ENCODE data around the gene EPHA4. TPM values are rescaled to one million over a fixed set of nuclear protein-coding genes. Genes with fewer than 3 reads are reported as not detected.

EPHA4 gene
- polyA plus RNA-seq, 3 donors from 2014 or later, result 6.7 to 18.0 (median 14.2) TPM

- Mint-ChIP-seq H3K9me3 (no peaks in the 10 kb centered on the region), H3K4me3 (peak overlapping the region in 1 of 5 donors; percentile 0), H3K27me3 (ENCODE audit: low read depth in 3 of 3) (no peaks in the 10 kb centered on the region), H3K27ac (peak overlapping the region; percentile 19 to 86 (median 62)), H3K4me1 (peaks cover 34 to 59% of the 10 kb centered on the region in 2 donors), H3K36me3 (peaks cover 0 to 12% (median under 1%) of the 10 kb centered on the region in 3 donors)
- no peak for DNase-seq
Measured at GRCh38 chr2:221549143-221549542, 23.0 kb downstream of the EPHA4 start.

DNA sequence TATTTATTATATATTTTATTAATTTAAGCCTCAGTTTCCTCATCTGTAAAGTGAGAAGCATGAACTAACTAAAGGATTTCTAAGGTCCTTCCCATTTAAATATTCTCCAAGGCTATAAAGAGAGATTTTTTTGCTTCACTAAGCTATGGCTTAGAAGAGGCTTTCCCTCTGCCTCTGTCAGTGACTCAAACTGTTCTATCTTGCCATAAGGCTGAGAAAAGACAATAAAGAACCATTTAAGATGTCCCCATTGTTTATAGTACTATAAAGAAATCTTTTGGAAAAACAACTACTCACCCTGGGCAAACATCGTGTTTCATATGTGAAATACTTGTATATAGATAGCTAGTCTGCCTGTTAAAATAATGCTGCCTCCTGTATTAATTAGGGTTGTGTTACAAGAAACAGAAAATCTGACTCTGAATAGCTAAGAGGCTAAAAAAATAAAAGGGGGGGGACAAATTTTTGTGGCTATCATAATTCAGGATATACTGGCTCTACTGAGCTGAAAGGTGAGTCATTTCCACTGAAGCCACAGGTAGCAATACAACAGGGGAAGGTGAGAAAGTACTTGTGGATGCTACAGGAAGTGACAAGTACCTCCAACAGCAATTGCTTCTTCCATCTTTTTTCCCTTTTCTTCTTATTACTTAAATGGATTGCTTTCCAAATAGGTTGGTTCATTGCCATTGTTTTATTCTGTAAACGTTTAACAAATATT lies 25.4 kb downstream of the EPHA4 start:
- H3K4me3 Mint-ChIP-seq, result peak overlapping the region in 1 of 5 donors; percentile 5
- no peak for DNase-seq
- no peaks in the 10 kb centered on the region for H3K9me3 Mint-ChIP-seq
- H3K27me3 Mint-ChIP-seq (ENCODE audit: low read depth in 3 of 3), result no peaks in the 10 kb centered on the region
- H3K27ac Mint-ChIP-seq, result peak overlapping the region; percentile 5 to 75 (median 37)
- H3K36me3 Mint-ChIP-seq, result peaks cover 0 to 4% (median 0%) of the 10 kb centered on the region in 3 donors
- H3K4me1 Mint-ChIP-seq, result peaks cover 30 to 50% of the 10 kb centered on the region in 2 donors

- no peak overlapping the region for H3K4me3 Mint-ChIP-seq
Measured at GRCh38 chr2:221541131-221541735, 30.9 kb downstream of the EPHA4 start.

DNA sequence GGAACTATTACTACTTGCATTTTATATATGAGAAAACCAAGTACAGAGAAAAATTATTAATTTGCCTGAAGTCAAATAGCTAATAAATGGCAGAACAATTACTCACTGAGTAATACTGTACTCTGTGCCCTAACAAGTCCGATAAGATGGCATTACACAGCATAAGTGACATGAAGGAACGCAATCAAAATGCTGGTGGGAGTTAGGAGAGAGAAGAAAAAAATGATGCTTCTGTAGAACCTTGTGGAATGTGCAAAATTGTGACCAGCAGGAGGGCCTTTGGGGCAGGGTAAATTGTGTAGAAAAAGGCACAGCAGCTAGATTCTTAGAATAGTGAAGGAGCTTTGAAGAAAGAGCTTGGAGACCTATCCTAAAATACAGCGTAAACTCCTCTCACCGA lies 32.9 kb downstream of the EPHA4 start:
- no peak overlapping the region for H3K27ac Mint-ChIP-seq

More at GRCh38 chr2:221541131-221541735, 30.9 kb downstream of the EPHA4 start:
- peak overlapping the region in 1 of 6 donors; percentile 59 for H3K27ac Mint-ChIP-seq
- peaks cover 0 to 2% (median 0%) of the 10 kb centered on the region in 3 donors for H3K27me3 Mint-ChIP-seq (ENCODE audit: low read depth in 3 of 3)
- DNase-seq, result no peak
- H3K4me1 Mint-ChIP-seq, result peaks cover 7 to 16% of the 10 kb centered on the region in 2 donors
- H3K36me3 Mint-ChIP-seq, result peaks cover 10 to 17% (median 15%) of the 10 kb centered on the region in 3 donors
- H3K9me3 Mint-ChIP-seq, result no peaks in the 10 kb centered on the region

GRCh38 chr2:221535824-221536223 lies 36.3 kb downstream of the EPHA4 start:
- Mint-ChIP-seq H3K27me3 (ENCODE audit: low read depth in 3 of 3) (peaks cover 0 to 2% (median 0%) of the 10 kb centered on the region in 3 donors), H3K4me3 (no peak overlapping the region), H3K36me3 (peaks cover 6 to 17% (median 12%) of the 10 kb centered on the region in 3 donors), H3K4me1 (peaks cover 4 to 13% of the 10 kb centered on the region in 2 donors), H3K27ac (peak overlapping the region in 1 of 6 donors; percentile 19), H3K9me3 (no peaks in the 10 kb centered on the region)
- DNase-seq, result no peak

More for the DNA sequence above, 32.9 kb downstream of the EPHA4 start:
- Mint-ChIP-seq H3K9me3 (no peaks in the 10 kb centered on the region), H3K27me3 (ENCODE audit: low read depth in 3 of 3) (peaks cover 0 to 2% (median 0%) of the 10 kb centered on the region in 3 donors), H3K4me1 (peaks cover under 1 to 2% of the 10 kb centered on the region in 2 donors), H3K4me3 (no peak overlapping the region), H3K36me3 (peaks cover 6 to 23% (median 17%) of the 10 kb centered on the region in 3 donors)
- DNase-seq, result no peak

DNA sequence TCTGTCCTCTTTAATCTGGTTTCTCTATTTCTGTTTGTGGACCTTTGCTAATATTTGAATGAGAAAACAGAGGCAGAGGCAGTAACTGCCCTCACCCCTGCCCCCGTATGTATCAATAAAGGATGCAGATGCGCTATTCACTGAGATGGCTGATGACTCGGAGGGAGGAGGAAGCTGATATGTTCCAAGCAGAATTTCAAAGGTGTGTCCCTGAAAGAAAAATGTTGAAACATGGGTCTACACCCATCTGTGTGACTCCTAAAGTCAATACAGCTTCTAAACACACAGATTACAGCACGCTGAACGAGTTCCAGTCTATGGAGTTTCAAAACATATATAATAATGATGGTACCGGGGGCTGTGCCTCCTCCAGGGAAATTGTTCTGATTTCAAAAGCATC lies 38.8 kb downstream of the EPHA4 start:
- peaks cover 0 to 2% (median 0%) of the 10 kb centered on the region in 3 donors for H3K27me3 Mint-ChIP-seq (ENCODE audit: low read depth in 3 of 3)
- DNase-seq, result no peak
- no peak overlapping the region for H3K4me3 Mint-ChIP-seq
- H3K9me3 Mint-ChIP-seq, result no peaks in the 10 kb centered on the region
- peaks cover 29 to 39% of the 10 kb centered on the region in 2 donors for H3K4me1 Mint-ChIP-seq
- peak overlapping the region in 1 of 6 donors; percentile 21 for H3K27ac Mint-ChIP-seq
- peaks cover 0 to 12% (median 8%) of the 10 kb centered on the region in 3 donors for H3K36me3 Mint-ChIP-seq

DNA sequence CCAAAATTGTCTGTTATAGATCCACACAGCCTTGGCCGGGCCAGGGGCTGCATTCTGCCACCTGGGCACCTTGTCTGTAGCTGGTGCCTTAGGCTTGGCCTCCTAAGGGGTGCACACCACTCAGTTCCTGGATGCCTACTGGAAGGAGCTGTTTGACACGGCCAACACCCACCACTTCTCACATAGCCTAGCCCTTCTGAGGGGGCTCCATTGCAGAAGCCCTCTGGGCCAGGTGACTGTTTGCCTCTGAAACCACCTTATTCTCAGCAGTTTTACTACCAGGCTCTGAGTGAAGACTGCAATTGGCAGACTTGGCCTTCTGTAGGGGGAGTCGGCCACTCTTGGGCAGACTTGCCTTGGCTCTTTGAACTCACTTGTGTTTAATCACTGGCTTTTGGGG lies 39.5 kb downstream of the EPHA4 start:
- Mint-ChIP-seq H3K4me3 (no peak overlapping the region), H3K27me3 (ENCODE audit: low read depth in 3 of 3) (peaks cover 0 to 2% (median 0%) of the 10 kb centered on the region in 3 donors), H3K27ac (peak overlapping the region in 1 of 6 donors; percentile 3), H3K4me1 (peaks cover 36 to 45% of the 10 kb centered on the region in 2 donors), H3K36me3 (peaks cover 0 to 10% (median 8%) of the 10 kb centered on the region in 3 donors), H3K9me3 (no peaks in the 10 kb centered on the region)
- no peak for DNase-seq

GRCh38 chr2:221530653-221531037 lies 41.5 kb downstream of the EPHA4 start:
- Mint-ChIP-seq H3K4me1 (peaks cover 50 to 54% of the 10 kb centered on the region in 2 donors), H3K9me3 (no peaks in the 10 kb centered on the region), H3K27ac (peak overlapping the region; percentile 87 to 94 (median 93))

GRCh38 chr2:221529943-221530652 lies 42.0 kb downstream of the EPHA4 start:
- peak overlapping the region; percentile 87 to 94 (median 93) for H3K27ac Mint-ChIP-seq

More at GRCh38 chr2:221530653-221531037, 41.5 kb downstream of the EPHA4 start:
- Mint-ChIP-seq H3K4me3 (peak overlapping the region; percentile 71 to 88 (median 76)), H3K36me3 (peaks cover 0 to 3% (median under 1%) of the 10 kb centered on the region in 3 donors), H3K27me3 (ENCODE audit: low read depth in 3 of 3) (peaks cover 0 to 2% (median 0%) of the 10 kb centered on the region in 3 donors)
- DNase-seq, result no peak

DNA sequence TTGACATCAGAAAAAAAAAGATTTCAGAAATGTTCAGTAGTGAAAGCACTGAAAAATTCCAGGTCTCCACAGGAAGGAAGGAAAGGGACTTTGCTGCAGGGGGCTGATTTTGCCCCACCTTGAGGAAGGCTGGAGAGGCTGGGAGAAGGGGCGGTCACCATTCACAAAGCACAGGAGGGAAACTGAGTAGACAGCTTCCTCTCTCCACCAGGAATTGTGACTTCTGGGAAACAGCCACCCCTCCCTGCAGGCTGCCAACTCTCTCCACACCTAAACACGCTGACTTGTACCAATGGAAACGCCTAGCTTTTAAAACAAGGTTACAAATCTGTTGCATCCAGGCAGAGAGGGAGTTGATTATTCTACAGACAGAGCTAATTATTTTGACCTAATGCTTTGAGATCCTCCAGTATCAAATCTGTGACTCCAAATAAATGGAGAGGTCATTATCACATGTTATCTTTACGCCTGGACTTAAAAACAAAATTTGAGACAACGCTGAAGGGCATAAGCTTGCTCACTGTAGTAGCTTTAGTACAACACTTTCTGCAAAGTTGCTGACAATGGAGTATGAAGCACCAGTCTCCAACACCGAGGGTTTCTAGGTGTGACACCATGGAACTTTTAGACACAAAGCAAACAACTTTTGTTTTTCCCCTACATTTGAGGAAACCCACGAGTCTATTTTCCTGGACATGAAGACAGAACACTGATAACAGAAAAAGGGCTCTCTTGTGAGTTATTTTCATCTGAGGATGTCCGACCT lies 42.7 kb downstream of the EPHA4 start:
- peaks cover 0 to 2% (median 0%) of the 10 kb centered on the region in 3 donors for H3K27me3 Mint-ChIP-seq (ENCODE audit: low read depth in 3 of 3)
- DNase-seq, result peak; percentile 42 to 49 (median 47)
- H3K36me3 Mint-ChIP-seq, result peaks cover 0 to 3% (median 0%) of the 10 kb centered on the region in 3 donors
- peaks cover 54 to 59% of the 10 kb centered on the region in 2 donors for H3K4me1 Mint-ChIP-seq
- H3K9me3 Mint-ChIP-seq, result no peaks in the 10 kb centered on the region
- peak overlapping the region; percentile 71 to 88 (median 76) for H3K4me3 Mint-ChIP-seq
- peak overlapping the region; percentile 87 to 94 (median 93) for H3K27ac Mint-ChIP-seq

More at GRCh38 chr2:221529943-221530652, 42.0 kb downstream of the EPHA4 start:
- H3K4me3 Mint-ChIP-seq, result peak overlapping the region; percentile 71 to 88 (median 76)
- peaks cover 54 to 55% of the 10 kb centered on the region in 2 donors for H3K4me1 Mint-ChIP-seq
- H3K9me3 Mint-ChIP-seq, result no peaks in the 10 kb centered on the region
- peak; percentile 30 to 38 (median 37) for DNase-seq
- H3K36me3 Mint-ChIP-seq, result peaks cover 0 to 3% (median 0%) of the 10 kb centered on the region in 3 donors
- H3K27me3 Mint-ChIP-seq (ENCODE audit: low read depth in 3 of 3), result peaks cover 0 to 2% (median 0%) of the 10 kb centered on the region in 3 donors

- H3K27ac Mint-ChIP-seq, result peak overlapping the region; percentile 87 to 94 (median 93)
- H3K27me3 Mint-ChIP-seq (ENCODE audit: low read depth in 3 of 3), result no peaks in the 10 kb centered on the region
- peak in 2 of 3 donors; percentile 26 to 27 for DNase-seq
- H3K4me3 Mint-ChIP-seq, result peak overlapping the region; percentile 76 to 88 (median 77)
- no peaks in the 10 kb centered on the region for H3K36me3 Mint-ChIP-seq
- H3K9me3 Mint-ChIP-seq, result no peaks in the 10 kb centered on the region
- peaks cover 52 to 60% of the 10 kb centered on the region in 2 donors for H3K4me1 Mint-ChIP-seq
Measured at GRCh38 chr2:221527776-221528309, 44.3 kb downstream of the EPHA4 start.

- Mint-ChIP-seq H3K9me3 (no peaks in the 10 kb centered on the region), H3K4me3 (no peak overlapping the region), H3K27me3 (ENCODE audit: low read depth in 3 of 3) (peaks cover 2 to 18% (median 12%) of the 10 kb centered on the region in 3 donors), H3K36me3 (peaks cover 0 to 5% (median 0%) of the 10 kb centered on the region in 3 donors), H3K27ac (peak overlapping the region in 3 of 6 donors; percentile 25 to 50 (median 29)), H3K4me1 (peaks cover 24 to 41% of the 10 kb centered on the region in 2 donors)
- DNase-seq, result no peak
Measured at GRCh38 chr2:221524158-221524557, 47.9 kb downstream of the EPHA4 start.
